Upper lobe of left lung (tissue), 6 donors: Measurements from ENCODE around the gene PRM1. TPM values are rescaled to one million over a fixed set of nuclear protein-coding genes. Genes with fewer than 3 reads are reported as not detected.

ENCODE experiments used
- ATAC-seq, 2 donors: fragments of 200-7000 bp; cut with Tn5 transposase; one replicate each; pipeline ENCODE4 v1.9.1; 2022; ENCODE audit warnings: mild to moderate bottlenecking in 2 of 2, moderate library complexity in 2 of 2; ENCODE audit not compliant: low FRiP score in 2 of 2
- DNase-seq, 2 donors: peaks; one replicate each; pipeline ENCODE4 v3.0.0-alpha.2; 2019 to 2020
- H3K27ac ChIP-seq, 4 donors: fragments of 200-600 bp; sonication (generic); one replicate each; pipeline ENCODE4 v1.5.1; 2016 to 2019
- H3K27me3 ChIP-seq, 4 donors: fragments of 200-600 bp; sonication (generic); one replicate each; pipeline ENCODE4 v1.5.1; 2017 to 2019
- H3K36me3 ChIP-seq, 4 donors: fragments of 200-600 bp; sonication (generic); one replicate each; pipeline ENCODE4 v1.5.1; 2016 to 2019
- H3K4me1 ChIP-seq, 4 donors: fragments of 200-600 bp; sonication (generic); one replicate each; pipeline ENCODE4 v1.5.1; 2018 to 2019
- H3K4me3 ChIP-seq, 4 donors: fragments of 200-600 bp; sonication (generic); one replicate each; pipeline ENCODE4 v1.5.1; 2017 to 2019; ENCODE audit warnings: mild to moderate bottlenecking in 2 of 4, moderate library complexity in 1 of 4
- H3K9me3 ChIP-seq, 4 donors: fragments of 200-600 bp; sonication (generic); one replicate each; pipeline ENCODE4 v1.5.1; 2018 to 2019
- CTCF ChIP-seq, 6 experiments: fragments of 450-650 bp in 4 of 6; fragments of 200-600 bp in 2 of 6; sonication (generic) in 2 of 6; IDR thresholded peaks; one replicate each; pipeline ENCODE4 v1.5.1; 2016 to 2019; ENCODE audit warnings: antibody characterized with exemption in 6 of 6
- EP300 ChIP-seq, 4 donors: sonication (generic); formaldehyde crosslinking; IDR thresholded peaks; one replicate each; pipeline ENCODE4 v1.5.1; 2017; ENCODE audit warnings: antibody characterized with exemption in 4 of 4, control low read depth in 2 of 4
- POLR2A ChIP-seq, 4 donors: fragments of 450-650 bp; IDR thresholded peaks; one replicate each; pipeline ENCODE4 v1.5.1; 2016 to 2017; ENCODE audit warnings: antibody characterized with exemption in 4 of 4, mild to moderate bottlenecking in 2 of 4
- POLR2AphosphoS5 ChIP-seq, 2 donors: sonication (generic); formaldehyde crosslinking; IDR thresholded peaks; one replicate each; pipeline ENCODE4 v1.5.1; 2017; ENCODE audit warnings: antibody characterized with exemption in 2 of 2
- WGBS, 2 donors: methylation state at CpG; one replicate each; pipeline ENCODE4 v1.1.5; 2017 to 2018; 5-methylcytosine and 5-hydroxymethylcytosine counted together
- total RNA-seq, 6 donors: library from RNA; depleted of rRNA in 4 of 6; stranded (reverse); fragments of >200 nt in 4 of 6; gene quantifications; one replicate each; pipeline versions ENCODE4 v1.1.0 to v1.2.1, GENCODE V29; 2016 to 2021
- donor health status: DM: no; HTN: no; CAD: no; lungs with moderate emphysema.
- donor health status: DM: no; HTN: yes; CAD: no; lungs with severe emphysema.

PRM1 gene
- total RNA-seq, 6 donors from 2014 or later: not detected

GRCh38 chr16:11259655-11260595, 21.2 kb downstream of the PRM1 start:
- Histone ChIP-seq H3K36me3 (no peaks in the 10 kb centered on the region), H3K9me3 (no peaks in the 10 kb centered on the region), H3K4me1 (peaks cover 25 to 34% (median 29%) of the 10 kb centered on the region in 4 donors), H3K4me3 (no peak overlapping the region), H3K27ac (peak overlapping the region in 3 of 4 donors; percentile 45 to 67 (median 46)), H3K27me3 (no peaks in the 10 kb centered on the region)
- ATAC-seq: no peak
- no peak for DNase-seq
- 90 to 91% methylated on average over 12 of the region's 12 CpGs for WGBS, 2 donors
- TF ChIP-seq POLR2A (IDR thresholded peaks at IDR 0.05) (no peak), CTCF (IDR thresholded peaks at IDR 0.05) (no peak)

- no peaks in the 10 kb centered on the region for H3K27me3 ChIP-seq
- peak overlapping the region; percentile 45 to 75 (median 56) for H3K27ac ChIP-seq
- H3K4me3 ChIP-seq: peak overlapping the region in 3 of 4 donors; percentile 2 to 29 (median 28)
- DNase-seq: peak in 1 of 2 donors; percentile 73
- no peak for ATAC-seq
- WGBS, 2 donors: 27 to 30% methylated on average over 14 to 15 of the region's 15 CpGs
- peaks cover 0 to under 1% (median 0%) of the 10 kb centered on the region in 4 donors for H3K36me3 ChIP-seq
- no peaks in the 10 kb centered on the region for H3K9me3 ChIP-seq
- TF ChIP-seq CTCF (IDR thresholded peaks at IDR 0.05) (no peak), EP300 (IDR thresholded peaks at IDR 0.05) (no peak), POLR2A (IDR thresholded peaks at IDR 0.05) (no peak), POLR2AphosphoS5 (IDR thresholded peaks at IDR 0.05) (no peak)
- peaks cover 34 to 44% (median 39%) of the 10 kb centered on the region in 4 donors for H3K4me1 ChIP-seq
Measured at GRCh38 chr16:11258553-11259492, 22.3 kb downstream of the PRM1 start.

DNA sequence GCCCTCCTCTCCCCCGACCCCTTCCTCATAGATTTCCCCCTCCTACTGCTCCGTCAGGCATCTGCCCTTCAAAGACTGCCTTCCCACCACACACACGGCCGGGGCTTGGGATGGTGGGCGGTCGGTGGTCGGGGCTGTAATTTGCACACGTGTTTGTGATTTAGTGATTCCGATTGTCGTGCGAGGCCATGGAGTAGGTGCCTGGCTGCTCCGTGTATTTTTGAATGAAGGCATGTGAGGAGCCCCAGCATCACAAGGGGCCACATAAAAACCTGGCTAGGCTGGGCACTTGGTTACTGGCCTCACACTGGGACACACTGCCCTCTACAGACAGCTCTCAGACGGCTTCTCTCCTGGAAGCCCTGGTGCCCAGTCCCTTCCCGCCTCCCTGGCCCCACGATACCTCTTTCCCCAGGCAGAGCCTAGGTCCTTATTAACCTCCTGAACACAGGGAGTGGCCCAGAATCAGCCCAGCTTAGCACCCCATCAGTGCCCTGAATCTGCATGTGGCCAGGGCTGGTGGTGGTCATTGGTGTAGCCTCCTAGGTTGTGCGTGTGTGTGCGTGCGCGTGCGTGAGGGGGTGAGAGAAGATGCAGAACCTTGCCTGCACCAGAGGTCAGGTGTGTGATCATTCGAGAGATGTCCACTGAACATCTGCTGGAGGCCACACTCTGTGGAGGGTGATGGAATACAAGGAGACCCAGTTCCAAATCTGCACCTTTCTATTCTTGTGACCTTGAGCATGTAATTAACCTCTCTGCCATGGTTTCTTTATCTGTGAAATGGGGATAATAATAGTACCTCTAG, 23.8 kb downstream of the PRM1 start:
- DNase-seq (peak; percentile 67 to 90), ATAC-seq (peak; percentile 77 to 89)
- no peaks in the 10 kb centered on the region for H3K9me3 ChIP-seq
- peak overlapping the region; percentile 73 to 93 (median 90) for H3K4me3 ChIP-seq
- peak overlapping the region; percentile 91 to 100 (median 96) for H3K27ac ChIP-seq
- TF ChIP-seq POLR2A (IDR thresholded peaks at IDR 0.05) (no peak), CTCF (IDR thresholded peaks at IDR 0.05) (peak; percentile 68 to 83 (median 74))
- H3K27me3 ChIP-seq: no peaks in the 10 kb centered on the region
- WGBS, 2 donors: 24 to 29% methylated on average over 19 to 21 of the region's 21 CpGs
- peaks cover 42 to 51% (median 45%) of the 10 kb centered on the region in 4 donors for H3K4me1 ChIP-seq
- H3K36me3 ChIP-seq: peaks cover 0 to 7% (median 0%) of the 10 kb centered on the region in 4 donors

DNA sequence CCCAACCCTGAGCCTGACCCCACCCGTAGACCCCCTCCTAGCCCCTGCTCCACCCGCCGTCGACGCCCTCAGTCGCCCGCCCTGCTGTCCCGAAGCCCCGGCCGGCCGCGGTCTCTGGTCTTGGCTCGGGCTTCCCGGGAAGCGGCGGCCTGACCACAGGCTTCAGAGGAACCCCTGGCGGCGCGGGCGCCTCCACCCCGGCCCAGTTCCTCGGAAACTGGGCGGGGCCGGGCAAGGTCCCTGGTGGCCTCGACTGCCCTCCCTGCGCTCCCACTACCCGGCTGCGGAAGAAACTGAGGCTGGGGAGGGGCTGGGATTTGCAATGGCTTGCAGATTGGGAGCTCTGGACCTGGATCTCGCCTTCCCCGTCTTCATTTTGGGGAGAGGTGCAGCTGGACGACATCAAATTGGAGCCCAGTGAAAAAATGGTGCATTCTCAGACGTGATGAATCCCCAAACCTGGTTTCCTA, 24.4 kb downstream of the PRM1 start:
- DNase-seq: peak; percentile 79 to 93
- H3K27me3 ChIP-seq: no peaks in the 10 kb centered on the region
- H3K9me3 ChIP-seq: no peaks in the 10 kb centered on the region
- peak; percentile 60 to 66 for ATAC-seq
- H3K36me3 ChIP-seq: peaks cover 0 to 7% (median 0%) of the 10 kb centered on the region in 4 donors
- 0 to 1% methylated on average over 2 to 29 of the region's 32 CpGs for WGBS, 2 donors
- TF ChIP-seq CTCF (IDR thresholded peaks at IDR 0.05) (no peak), POLR2A (IDR thresholded peaks at IDR 0.05) (no peak), EP300 (IDR thresholded peaks at IDR 0.05) (no peak), POLR2AphosphoS5 (IDR thresholded peaks at IDR 0.05) (no peak)
- peak overlapping the region; percentile 91 to 100 (median 96) for H3K27ac ChIP-seq
- peaks cover 42 to 51% (median 45%) of the 10 kb centered on the region in 4 donors for H3K4me1 ChIP-seq
- H3K4me3 ChIP-seq: peak overlapping the region; percentile 73 to 93 (median 90)
